NCI-H1105 treated with DMSO at 0.1 percent for 48 hours (cell line): ENCODE data around the gene ISL1.

Experiments
- DNase-seq: peaks from one replicate; lab custom pipeline; 2025; lab: John Stamatoyannopoulos, UW

ISL1 gene

GRCh38 chr5:51383131-51384121, at the start of gene ISL1:
ISL1 (plus strand) TSS chr5:51383448; CDS start chr5:51383672, 224 bp downstream.
- peak; percentile 91 for DNase-seq

DNA sequence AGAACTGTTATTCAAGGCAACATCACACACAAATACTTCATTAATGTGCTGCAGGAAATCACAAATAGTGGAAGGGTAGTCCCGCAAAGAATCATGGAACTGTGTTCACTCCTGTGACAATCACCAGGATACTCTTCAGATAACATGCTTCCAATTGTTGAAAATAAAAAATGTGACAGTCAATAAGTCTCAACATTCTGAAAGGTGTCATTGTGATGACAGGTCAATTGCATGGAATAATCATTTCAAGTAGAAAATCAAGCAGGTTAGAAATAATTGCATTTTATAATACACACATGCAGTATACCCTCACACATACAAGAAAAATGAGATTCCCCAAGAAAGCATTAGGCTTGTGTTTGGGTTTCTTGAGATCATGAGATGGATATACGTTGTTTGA, 46.4 kb upstream of the ISL1 start:
- no peak for DNase-seq

GRCh38 chr5:51345106-51345505, 38.1 kb upstream of the ISL1 start:
- DNase-seq = no peak

DNA sequence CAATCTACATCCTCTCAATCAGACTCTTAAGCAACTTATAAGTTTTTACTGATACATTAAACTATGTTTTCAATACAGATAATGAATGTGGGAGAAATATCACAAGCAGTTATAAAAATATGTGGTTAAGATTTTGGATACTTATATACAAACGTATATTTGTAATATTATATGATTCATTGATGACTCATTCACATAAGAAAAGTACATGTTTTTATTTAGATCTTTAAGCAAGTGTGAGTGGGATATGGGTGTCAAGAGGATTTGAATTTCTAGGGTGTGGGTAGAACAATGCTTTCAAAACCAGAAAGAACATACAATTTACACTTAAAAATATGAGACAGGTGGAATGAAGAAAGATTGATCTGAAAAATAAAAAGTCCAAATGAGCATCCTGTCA, 36.1 kb upstream of the ISL1 start:
- DNase-seq = no peak

DNA sequence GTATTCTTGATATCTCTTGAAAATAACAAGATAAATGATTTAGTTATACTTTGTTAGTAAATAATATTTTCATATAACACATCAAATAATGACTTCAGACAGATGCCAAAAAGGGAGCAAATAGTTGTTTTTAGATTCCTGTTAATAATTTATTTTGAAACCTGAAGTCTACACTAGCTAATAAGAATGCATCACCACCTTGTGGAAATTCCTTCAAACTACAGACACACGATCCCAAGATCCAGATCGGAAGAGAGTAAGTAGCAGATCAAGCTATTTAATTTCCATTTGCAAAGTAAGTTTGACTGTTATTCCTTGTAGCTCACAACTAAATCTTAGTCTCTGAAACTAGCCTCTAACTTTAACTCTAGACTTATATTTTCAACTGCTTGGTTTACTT, 35.5 kb upstream of the ISL1 start:
- no peak for DNase-seq

GRCh38 chr5:51371052-51371451, 12.2 kb upstream of the ISL1 start:
- peak; percentile 71 for DNase-seq

GRCh38 chr5:51373880-51374523, 9.2 kb upstream of the ISL1 start:
- no peak for DNase-seq

GRCh38 chr5:51375084-51375483, 8.2 kb upstream of the ISL1 start:
- no peak for DNase-seq

DNA sequence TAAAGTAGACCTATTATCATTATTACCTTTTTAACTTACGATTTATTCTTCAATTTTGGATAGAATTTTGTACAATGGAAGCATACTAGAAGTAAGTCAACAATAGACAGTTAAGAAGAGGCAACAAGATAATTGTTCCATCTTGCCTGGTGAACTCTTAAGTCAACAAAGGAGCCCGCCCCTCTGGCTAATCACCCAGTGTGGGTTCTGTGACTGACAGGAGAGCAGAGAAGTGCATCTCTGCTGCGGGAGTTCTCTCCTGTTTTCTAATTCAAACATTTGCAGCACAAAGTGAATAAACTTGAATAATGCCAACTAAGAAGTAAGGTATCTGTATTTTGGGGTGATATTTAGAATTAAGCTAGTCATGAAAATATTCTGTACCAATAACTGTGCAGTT, 6.7 kb upstream of the ISL1 start:
- peak; percentile 74 for DNase-seq

DNA sequence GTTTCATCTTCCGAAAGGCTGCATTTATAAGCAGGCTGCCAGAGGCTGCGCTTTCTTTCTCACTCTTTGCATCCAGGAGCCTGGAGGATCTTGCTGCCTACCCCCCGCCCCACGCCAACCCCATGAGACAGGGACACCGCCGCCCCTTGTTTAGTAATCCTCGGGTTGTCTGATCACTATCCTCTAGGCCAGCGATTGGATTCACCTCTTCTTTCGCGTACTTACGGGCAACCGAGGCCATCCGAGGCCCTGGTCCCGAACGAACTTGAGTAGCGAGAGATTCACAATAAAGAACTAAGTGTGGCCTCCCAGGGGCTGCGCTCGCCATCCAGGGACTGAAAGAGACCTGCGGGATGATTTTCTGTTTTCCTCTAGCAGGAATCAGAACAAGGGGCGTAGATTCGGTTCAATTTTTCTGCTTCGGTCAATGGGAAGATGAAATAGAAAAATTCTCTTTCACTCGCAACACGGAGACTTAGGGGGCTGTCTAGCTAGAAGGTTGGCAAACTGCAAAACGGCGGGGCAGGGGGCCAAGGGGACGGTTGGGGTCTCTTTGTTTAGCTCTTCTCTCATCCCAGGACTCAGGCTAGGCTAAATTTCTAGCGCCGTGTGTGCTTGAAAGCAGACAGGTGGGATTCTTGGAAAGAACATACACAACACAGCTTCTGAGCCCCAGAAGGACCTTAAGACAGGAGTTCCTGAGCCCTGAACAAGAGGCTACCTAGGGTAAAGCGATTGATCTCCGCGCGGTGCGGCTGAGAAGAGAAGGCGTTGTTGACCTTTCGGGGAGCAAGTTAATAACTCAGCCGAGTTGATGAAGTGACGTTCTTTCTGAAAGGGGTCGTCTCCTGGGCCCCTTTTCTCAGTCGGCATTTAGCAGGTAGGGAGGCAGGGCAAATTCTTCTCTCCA, 5.8 kb upstream of the ISL1 start:
- peak; percentile 56 for DNase-seq

GRCh38 chr5:51378061-51378409, 5.2 kb upstream of the ISL1 start:
- DNase-seq = no peak

GRCh38 chr5:51378448-51379330, 4.6 kb upstream of the ISL1 start:
- DNase-seq = peak; percentile 68

DNA sequence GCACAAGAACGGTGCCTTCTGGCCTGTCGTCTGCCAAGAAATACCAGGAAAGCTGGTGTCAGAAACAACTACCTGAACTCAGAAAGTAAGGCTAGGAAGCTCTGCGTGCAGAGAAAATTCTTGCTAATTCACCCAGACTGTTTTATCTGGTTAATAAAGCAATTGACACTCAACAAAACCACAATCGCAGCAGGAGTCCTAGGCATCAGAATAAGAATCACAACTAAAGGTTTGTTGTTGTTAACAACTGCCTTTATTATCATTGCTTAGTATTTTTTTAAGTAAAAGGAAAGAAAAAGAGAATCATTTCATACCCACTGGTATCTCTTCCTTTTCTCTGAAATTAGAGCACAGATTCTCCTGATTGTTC, 3.9 kb upstream of the ISL1 start:
- peak; percentile 58 for DNase-seq

DNA sequence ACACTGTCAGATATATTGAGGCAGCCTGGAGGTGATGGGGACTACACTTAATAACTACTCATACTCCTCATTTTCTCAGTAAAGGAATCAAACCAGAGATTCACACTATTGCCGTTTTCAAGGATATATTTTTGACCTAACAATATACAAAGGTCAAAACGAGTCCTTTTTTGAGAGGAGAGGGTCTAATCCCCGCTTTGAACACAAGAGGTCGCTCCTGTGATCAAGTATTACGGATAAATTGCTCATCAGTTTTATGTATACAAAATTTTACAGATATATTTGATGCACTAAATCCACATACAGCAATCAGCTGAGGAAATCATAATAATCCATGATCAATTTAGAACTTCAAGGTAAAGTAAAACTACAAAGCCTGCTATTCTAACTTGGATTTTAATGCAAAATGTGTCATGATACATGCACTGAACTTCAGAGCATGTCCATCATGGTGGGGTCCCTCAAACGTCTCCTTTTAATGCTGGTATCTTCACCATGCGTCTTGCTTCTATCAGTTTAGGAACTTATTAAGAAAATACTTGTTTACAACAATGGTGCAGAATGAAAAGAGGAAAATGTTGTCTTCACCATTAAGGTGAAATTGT, 2.5 kb upstream of the ISL1 start:
- DNase-seq = peak; percentile 79

- peak; percentile 59 for DNase-seq
These were observed 1.3 kb upstream of the ISL1 start for GRCh38 chr5:51381761-51382474.

- no peak for DNase-seq
These were observed 622 bp upstream of the ISL1 start for GRCh38 chr5:51382521-51383130.

DNA sequence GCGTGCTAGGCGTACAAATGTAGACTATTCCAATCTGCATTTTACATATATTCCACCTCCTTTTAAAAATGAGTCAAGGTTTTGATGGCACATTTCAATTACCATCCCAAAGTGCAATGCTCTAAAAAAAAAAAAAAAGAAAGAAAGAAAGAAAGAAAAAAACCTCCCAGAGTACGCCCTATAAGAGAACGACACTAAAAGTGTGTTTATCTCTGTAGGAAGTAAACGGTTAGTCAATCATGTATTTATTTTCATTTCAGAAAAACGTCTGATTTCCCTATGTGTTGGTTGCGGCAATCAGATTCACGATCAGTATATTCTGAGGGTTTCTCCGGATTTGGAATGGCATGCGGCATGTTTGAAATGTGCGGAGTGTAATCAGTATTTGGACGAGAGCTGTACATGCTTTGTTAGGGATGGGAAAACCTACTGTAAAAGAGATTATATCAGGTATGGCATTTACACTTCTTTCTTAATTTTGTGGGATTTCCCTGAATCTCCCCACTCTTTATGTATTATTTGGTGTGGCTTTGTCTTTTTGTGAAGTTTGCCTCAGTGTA, 1.1 kb downstream of the ISL1 start:
- peak; percentile 32 for DNase-seq

DNA sequence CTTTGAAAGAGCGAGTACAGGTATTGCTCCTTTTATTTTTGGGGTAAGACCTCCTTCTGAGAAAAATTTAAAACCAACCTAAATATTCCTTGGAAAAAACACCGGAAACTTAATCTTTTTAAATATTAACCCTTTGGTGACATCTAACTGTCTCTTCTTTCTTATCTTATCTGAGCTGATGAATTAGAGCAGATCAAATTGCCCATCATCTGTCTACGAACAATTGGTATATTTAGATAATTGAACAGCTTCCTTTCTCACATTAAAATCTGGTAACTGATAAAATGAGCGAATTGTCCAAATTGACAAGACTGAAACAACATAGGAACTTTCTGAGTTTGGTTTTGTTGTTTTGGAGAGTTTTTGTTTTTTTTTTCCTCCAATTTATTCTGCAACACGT, 2.0 kb downstream of the ISL1 start:
- peak; percentile 32 for DNase-seq
